Kidney epithelial cell (primary cell): ENCODE measurements around the gene RAD51B. TPM values are rescaled to one million over a fixed set of nuclear protein-coding genes. Genes with fewer than 3 reads are reported as not detected.

Source experiments
- DNase-seq: peaks from one replicate; pipeline ENCODE4 v3.0.0-alpha.2; 2010; ENCODE audit warnings: low read depth
- H3K27me3 ChIP-seq: 2 replicates; pipeline ENCODE4 v1.6.0; 2011; ENCODE audit warnings: low read length; ENCODE audit not compliant: control insufficient read depth, insufficient read depth
- H3K36me3 ChIP-seq: 2 replicates; pipeline ENCODE4 v1.5.1; 2011; ENCODE audit warnings: low read length; ENCODE audit not compliant: control insufficient read depth, insufficient read depth
- H3K4me3 ChIP-seq: 2 replicates; pipeline ENCODE4 v1.5.1; 2011; ENCODE audit warnings: low read depth, mild to moderate bottlenecking, control low read depth, low read length
- CTCF ChIP-seq: IDR thresholded peaks from 2 replicates; pipeline ENCODE4 v1.5.1; 2011; ENCODE audit warnings: mild to moderate bottlenecking, moderate library complexity, low read length, control low read depth, inconsistent platforms; ENCODE audit not compliant: insufficient read depth, poor library complexity, severe bottlenecking
- total RNA-seq: library from RNA; depleted of rRNA; stranded (reverse); fragments of >200 nt; gene quantifications from 2 replicates; pipeline ENCODE4 v1.2.3, GENCODE V29; 2015

The RAD51B gene
- total RNA-seq, 1 donor from 2014 or later, result 9.5 TPM

GRCh38 chr14:68309616-68310015, 490.0 kb downstream of the RAD51B start:
- Histone ChIP-seq H3K27me3 (no peaks in the 10 kb centered on the region), H3K4me3 (no peak overlapping the region), H3K36me3 (no peaks in the 10 kb centered on the region)
- TF ChIP-seq CTCF, result no peak
- DNase-seq, result no peak

GRCh38 chr14:68312300-68312699, 492.7 kb downstream of the RAD51B start:
- no peak for DNase-seq
- H3K4me3 ChIP-seq, result no peak overlapping the region
- TF ChIP-seq CTCF, result no peak

GRCh38 chr14:68312884-68313610, 493.5 kb downstream of the RAD51B start:
- no peak for TF ChIP-seq CTCF

More at GRCh38 chr14:68312300-68312699, 492.7 kb downstream of the RAD51B start:
- H3K27me3 ChIP-seq, result no peaks in the 10 kb centered on the region
- H3K36me3 ChIP-seq, result no peaks in the 10 kb centered on the region

GRCh38 chr14:68314642-68315041, 495.1 kb downstream of the RAD51B start:
- DNase-seq, result no peak
- H3K27me3 ChIP-seq, result no peaks in the 10 kb centered on the region
- H3K4me3 ChIP-seq, result no peak overlapping the region
- no peaks in the 10 kb centered on the region for H3K36me3 ChIP-seq
- TF ChIP-seq CTCF, result no peak

More at GRCh38 chr14:68312884-68313610, 493.5 kb downstream of the RAD51B start:
- Histone ChIP-seq H3K27me3 (no peaks in the 10 kb centered on the region), H3K36me3 (no peaks in the 10 kb centered on the region), H3K4me3 (no peak overlapping the region)
- DNase-seq, result no peak

- DNase-seq, result no peak
- TF ChIP-seq CTCF, result no peak
- no peak overlapping the region for H3K4me3 ChIP-seq
- H3K27me3 ChIP-seq, result no peaks in the 10 kb centered on the region
- H3K36me3 ChIP-seq, result no peaks in the 10 kb centered on the region
Observed at GRCh38 chr14:68315081-68315480, 495.5 kb downstream of the RAD51B start.
